T-helper 1 cell treated with Interleukin-12 subunit alpha and Interleukin-12 subunit beta and Interleukin-4 antibody, amounts not matched to agents 30 μg/mL and 1 μg/mL, for 36 hours (primary cell): ENCODE data around the gene B4GALT5.
"Not testable (repeated sequence)": the region's sequence is repeated elsewhere in the genome, so short reads cannot be mapped to it uniquely, and the experiment has no call there.

ENCODE experiments used
- H3K27ac Mint-ChIP-seq: one replicate; pipeline ENCODE4 v1.8.0; 2021; ENCODE audit warnings: mild to moderate bottlenecking, mixed read lengths
- H3K27me3 Mint-ChIP-seq: one replicate; pipeline ENCODE4 v1.8.0; 2021; ENCODE audit warnings: low read depth, mixed read lengths
- H3K36me3 Mint-ChIP-seq: one replicate; pipeline ENCODE4 v1.8.0; 2021; ENCODE audit warnings: low read depth, mixed read lengths
- H3K4me1 Mint-ChIP-seq: one replicate; pipeline ENCODE4 v1.8.0; 2021; ENCODE audit warnings: low read depth, mixed read lengths
- H3K4me3 Mint-ChIP-seq: one replicate; pipeline ENCODE4 v1.8.0; 2021; ENCODE audit warnings: mild to moderate bottlenecking, moderate library complexity, mixed read lengths
- H3K9me3 Mint-ChIP-seq: one replicate; pipeline ENCODE4 v1.8.0; 2021; ENCODE audit warnings: mixed read lengths

The B4GALT5 gene

DNA sequence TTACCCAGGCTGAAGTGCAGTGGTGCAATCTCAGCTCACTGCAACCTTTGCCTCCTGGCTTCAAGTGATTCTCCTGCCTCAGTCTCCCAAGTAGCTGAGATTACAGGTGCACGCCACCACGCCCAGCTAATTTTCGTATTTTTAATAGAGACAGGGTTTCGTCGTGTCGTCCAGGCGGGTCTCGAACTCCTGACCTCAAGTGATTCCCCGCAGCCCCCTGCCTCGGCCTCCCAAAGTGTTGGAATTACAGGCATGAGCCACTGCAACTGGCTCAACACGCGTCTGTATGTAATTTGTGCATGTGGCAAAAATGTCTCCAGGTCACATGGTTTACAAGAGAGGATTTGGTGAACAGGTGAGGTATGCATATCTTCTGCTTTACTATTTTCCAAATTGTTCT is 7.6 kb upstream of the B4GALT5 start:
- H3K36me3 Mint-ChIP-seq, H3K27ac Mint-ChIP-seq, H3K27me3 Mint-ChIP-seq, H3K4me3 Mint-ChIP-seq, H3K9me3 Mint-ChIP-seq: not testable (repeated sequence)
- peaks cover 17% of the 10 kb centered on the region for H3K4me1 Mint-ChIP-seq

DNA sequence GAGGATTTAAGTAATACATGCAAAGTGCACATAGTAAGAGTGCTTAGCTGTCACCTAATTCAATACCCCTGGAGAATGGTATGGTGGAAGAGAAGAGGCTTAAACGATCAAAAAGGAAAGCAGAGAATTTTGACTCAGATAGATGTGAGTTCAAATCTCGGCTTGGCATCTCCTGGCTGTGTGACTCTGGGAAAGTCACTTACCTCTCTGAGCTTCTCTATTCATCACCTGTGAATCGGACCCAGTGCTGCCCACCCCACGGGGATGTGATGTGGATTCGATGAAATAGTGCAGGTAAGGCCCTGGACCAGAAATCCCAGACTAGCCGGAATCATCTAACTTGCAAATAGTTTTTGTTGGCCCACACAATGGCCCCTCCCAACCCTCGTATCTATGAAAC is 1.8 kb upstream of the B4GALT5 start:
- no peaks in the 10 kb centered on the region for H3K27me3 Mint-ChIP-seq
- H3K27ac Mint-ChIP-seq, result no peak overlapping the region
- H3K4me3 Mint-ChIP-seq, result peak overlapping the region; percentile 27
- H3K9me3 Mint-ChIP-seq, result no peaks in the 10 kb centered on the region
- peaks cover 35% of the 10 kb centered on the region for H3K4me1 Mint-ChIP-seq
- peaks cover 8% of the 10 kb centered on the region for H3K36me3 Mint-ChIP-seq

DNA sequence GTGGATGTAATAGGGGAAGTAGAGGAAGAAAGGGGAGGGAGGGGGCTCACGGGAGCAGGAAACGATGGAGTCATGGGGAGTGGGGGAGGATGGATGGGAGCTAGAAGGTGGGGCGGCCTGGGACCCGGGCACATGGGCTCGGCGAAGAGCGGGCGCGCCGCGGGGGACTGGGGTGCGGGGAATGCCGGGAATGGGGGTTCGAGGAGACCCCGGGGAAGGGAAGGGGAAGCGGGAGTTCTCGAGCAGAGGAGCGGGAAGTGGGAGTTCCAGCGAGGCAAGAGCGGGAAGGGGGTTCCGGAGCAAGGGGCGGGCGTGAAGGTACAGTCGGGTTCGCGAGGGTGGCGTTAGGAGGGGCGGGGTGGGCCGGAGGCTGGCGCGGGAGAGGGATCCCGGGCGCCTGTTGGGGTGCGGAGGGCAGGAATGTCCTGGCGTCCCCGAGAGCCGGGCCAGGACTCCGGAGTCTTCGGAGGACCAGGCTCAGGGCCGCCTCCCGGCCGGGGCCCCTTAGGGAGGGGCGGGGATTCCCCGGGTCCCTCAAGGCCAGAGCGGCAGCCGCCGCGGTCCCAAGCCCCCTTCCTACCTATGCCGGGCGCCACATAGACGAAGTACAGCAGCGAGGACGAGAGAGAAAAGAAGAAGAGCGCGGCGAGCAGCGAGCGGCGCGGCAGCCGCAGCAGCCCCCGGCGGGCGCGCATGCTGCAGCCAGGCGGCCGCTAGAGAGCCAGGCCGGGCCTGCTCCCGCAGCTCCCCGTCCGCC is 504 bp downstream of the B4GALT5 start:
- Mint-ChIP-seq H3K36me3 (peaks cover 8% of the 10 kb centered on the region), H3K4me3 (peak overlapping the region; percentile 93), H3K9me3 (no peaks in the 10 kb centered on the region), H3K27ac (peak overlapping the region; percentile 88), H3K27me3 (no peaks in the 10 kb centered on the region), H3K4me1 (peaks cover 45% of the 10 kb centered on the region)

DNA sequence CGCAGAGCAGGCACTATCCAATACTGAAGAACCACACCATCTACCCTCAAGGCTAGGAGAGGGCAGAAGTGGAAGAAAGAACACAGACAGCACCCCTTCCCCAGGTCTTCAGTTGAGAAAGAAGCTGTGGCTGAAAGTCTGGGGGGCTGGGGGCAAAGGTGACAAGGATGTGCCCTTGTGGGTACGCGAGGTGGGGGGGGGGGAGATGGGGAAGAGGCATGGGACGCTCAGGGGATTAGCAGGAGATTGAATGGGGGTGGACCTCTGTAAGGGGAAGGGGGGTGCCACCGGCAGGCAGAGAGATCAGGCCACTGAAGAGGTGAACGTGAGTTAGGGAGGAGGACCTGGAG is 1.1 kb downstream of the B4GALT5 start:
- no peaks in the 10 kb centered on the region for H3K27me3 Mint-ChIP-seq
- H3K9me3 Mint-ChIP-seq, result no peaks in the 10 kb centered on the region
- peaks cover 8% of the 10 kb centered on the region for H3K36me3 Mint-ChIP-seq
- peaks cover 43% of the 10 kb centered on the region for H3K4me1 Mint-ChIP-seq
- peak overlapping the region; percentile 93 for H3K4me3 Mint-ChIP-seq
- peak overlapping the region; percentile 88 for H3K27ac Mint-ChIP-seq

- H3K27me3 Mint-ChIP-seq, result no peaks in the 10 kb centered on the region
- peak overlapping the region; percentile 93 for H3K4me3 Mint-ChIP-seq
- H3K36me3 Mint-ChIP-seq, result peaks cover 8% of the 10 kb centered on the region
- H3K9me3 Mint-ChIP-seq, result no peaks in the 10 kb centered on the region
- no peak overlapping the region for H3K27ac Mint-ChIP-seq
- H3K4me1 Mint-ChIP-seq, result peaks cover 41% of the 10 kb centered on the region
Measured at GRCh38 chr20:49712118-49712517, 1.6 kb downstream of the B4GALT5 start.

GRCh38 chr20:49711667-49711987 is 2.1 kb downstream of the B4GALT5 start:
- no peaks in the 10 kb centered on the region for H3K9me3 Mint-ChIP-seq
- peaks cover 46% of the 10 kb centered on the region for H3K4me1 Mint-ChIP-seq
- no peak overlapping the region for H3K27ac Mint-ChIP-seq
- H3K36me3 Mint-ChIP-seq, result peaks cover 8% of the 10 kb centered on the region
- H3K4me3 Mint-ChIP-seq, result peak overlapping the region; percentile 93
- no peaks in the 10 kb centered on the region for H3K27me3 Mint-ChIP-seq

- Mint-ChIP-seq H3K36me3 (peaks cover 8% of the 10 kb centered on the region), H3K9me3 (no peaks in the 10 kb centered on the region), H3K27ac (no peak overlapping the region), H3K4me1 (peaks cover 51% of the 10 kb centered on the region), H3K27me3 (no peaks in the 10 kb centered on the region), H3K4me3 (peak overlapping the region; percentile 93)
Measured at GRCh38 chr20:49710971-49711666, 2.6 kb downstream of the B4GALT5 start.

DNA sequence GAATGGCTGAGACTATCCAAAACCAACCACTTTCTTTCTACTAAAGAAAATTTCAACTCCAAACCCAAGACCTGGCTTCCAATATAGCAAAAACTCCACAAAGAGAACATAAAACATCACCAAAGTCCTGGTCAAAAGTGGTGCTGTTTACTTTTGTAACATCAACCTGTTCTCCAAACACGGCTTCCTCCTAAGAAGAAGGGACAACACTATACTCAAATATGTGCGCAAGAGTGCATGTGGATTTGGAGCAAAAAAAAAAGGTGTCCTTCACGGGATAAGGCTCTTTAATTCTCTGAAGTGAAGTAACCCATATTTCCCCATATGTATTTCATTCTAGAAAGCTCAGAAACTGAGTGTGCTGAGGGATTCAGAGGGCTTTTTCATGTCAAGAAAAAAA is 6.6 kb downstream of the B4GALT5 start:
- Mint-ChIP-seq H3K27ac (no peak overlapping the region), H3K4me1 (peaks cover 49% of the 10 kb centered on the region), H3K27me3 (no peaks in the 10 kb centered on the region), H3K36me3 (peaks cover 5% of the 10 kb centered on the region), H3K9me3 (no peaks in the 10 kb centered on the region), H3K4me3 (no peak overlapping the region)

GRCh38 chr20:49706630-49707091 is 7.0 kb downstream of the B4GALT5 start:
- Mint-ChIP-seq H3K27ac (no peak overlapping the region), H3K36me3 (peaks cover 3% of the 10 kb centered on the region), H3K27me3 (no peaks in the 10 kb centered on the region), H3K9me3 (no peaks in the 10 kb centered on the region), H3K4me1 (peaks cover 48% of the 10 kb centered on the region), H3K4me3 (no peak overlapping the region)

DNA sequence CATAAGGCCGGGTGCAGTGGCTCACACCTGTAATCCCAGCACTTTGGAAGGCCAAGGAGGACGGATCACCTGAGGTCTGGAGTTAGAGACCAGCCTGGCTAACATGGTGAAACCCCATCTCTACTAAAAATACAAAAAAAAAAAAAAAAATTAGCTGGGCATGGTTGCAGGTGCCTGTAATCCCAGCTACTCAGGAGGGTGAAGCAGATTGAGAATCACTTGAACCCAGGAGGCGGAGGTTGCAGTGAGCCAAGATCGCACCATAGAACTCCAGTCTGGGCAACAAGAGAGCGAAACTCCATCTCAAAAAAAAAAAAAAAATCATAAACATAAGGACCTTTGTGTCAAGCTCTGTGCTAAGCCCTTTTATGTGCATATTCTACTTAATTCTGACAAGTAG is 7.8 kb downstream of the B4GALT5 start:
- peaks cover 48% of the 10 kb centered on the region for H3K4me1 Mint-ChIP-seq
- H3K4me3 Mint-ChIP-seq, H3K36me3 Mint-ChIP-seq, H3K9me3 Mint-ChIP-seq, H3K27me3 Mint-ChIP-seq, H3K27ac Mint-ChIP-seq: not testable (repeated sequence)

DNA sequence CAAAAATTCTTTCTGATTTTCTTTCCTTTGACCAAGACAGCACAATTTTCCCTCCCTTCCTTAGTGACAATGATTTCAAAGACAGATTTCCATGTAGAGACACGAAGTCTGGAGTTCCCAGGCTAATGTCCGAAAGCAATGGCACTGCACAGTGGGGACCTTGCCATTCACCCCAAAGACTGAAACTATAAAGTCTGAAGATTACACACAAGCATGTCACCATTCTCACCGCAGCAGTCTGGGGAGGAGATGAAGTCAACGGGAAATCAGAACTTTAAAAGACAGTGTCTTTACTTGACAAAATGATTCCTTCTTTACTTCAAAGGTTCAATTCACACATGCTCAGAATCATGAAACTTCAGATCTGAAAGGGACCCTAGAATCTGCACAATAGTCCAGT is 8.3 kb downstream of the B4GALT5 start:
- no peaks in the 10 kb centered on the region for H3K9me3 Mint-ChIP-seq

DNA sequence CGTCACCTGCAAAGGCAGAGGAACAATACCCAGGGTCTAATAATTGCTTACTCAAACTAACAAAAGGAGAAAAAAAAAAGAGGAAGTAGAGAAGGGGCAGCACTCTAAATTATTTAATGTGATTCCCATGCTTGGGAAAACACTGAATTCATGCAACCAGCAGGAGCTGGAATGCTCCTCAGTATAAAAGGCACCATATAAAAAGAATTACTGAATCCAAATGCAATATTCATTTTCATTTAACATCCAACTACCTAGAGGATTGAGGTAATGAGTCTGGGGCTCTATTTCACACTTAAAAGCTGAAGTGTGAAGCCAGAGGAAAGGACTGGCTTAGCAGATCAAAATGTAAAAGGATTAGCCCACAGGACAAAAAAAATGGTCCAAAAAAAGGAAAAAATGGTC is 8.7 kb downstream of the B4GALT5 start:
- Mint-ChIP-seq H3K4me1 (peaks cover 43% of the 10 kb centered on the region), H3K9me3 (no peaks in the 10 kb centered on the region), H3K4me3 (no peak overlapping the region), H3K27me3 (no peaks in the 10 kb centered on the region), H3K27ac (no peak overlapping the region), H3K36me3 (no peaks in the 10 kb centered on the region)

More for the DNA sequence above, 8.3 kb downstream of the B4GALT5 start:
- Mint-ChIP-seq H3K27me3 (no peaks in the 10 kb centered on the region), H3K4me3 (no peak overlapping the region), H3K27ac (no peak overlapping the region), H3K36me3 (no peaks in the 10 kb centered on the region), H3K4me1 (peaks cover 45% of the 10 kb centered on the region)

DNA sequence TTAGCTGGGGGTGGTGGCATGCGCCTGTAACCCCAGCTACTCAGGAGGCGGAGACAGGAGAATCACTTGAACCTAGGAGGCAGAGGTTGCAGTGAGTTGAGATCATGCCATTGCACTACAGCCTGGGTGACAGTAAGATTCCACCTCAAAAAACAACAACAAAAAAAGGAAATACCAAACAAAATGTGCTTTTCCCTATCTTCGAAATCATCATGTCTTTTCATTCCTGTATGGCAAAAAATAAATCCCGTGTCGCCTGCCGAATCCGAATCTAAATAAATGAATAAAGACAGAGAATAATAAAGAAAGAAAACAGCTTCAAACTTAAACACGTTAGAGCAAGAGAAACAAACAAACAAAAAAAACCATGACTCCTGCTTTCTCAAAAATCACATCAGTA is 11.8 kb downstream of the B4GALT5 start:
- Mint-ChIP-seq H3K4me1 (peaks cover 49% of the 10 kb centered on the region), H3K27ac (no peak overlapping the region), H3K9me3 (no peaks in the 10 kb centered on the region), H3K4me3 (no peak overlapping the region), H3K27me3 (no peaks in the 10 kb centered on the region), H3K36me3 (peaks cover 2% of the 10 kb centered on the region)

- no peak overlapping the region for H3K4me3 Mint-ChIP-seq
- H3K4me1 Mint-ChIP-seq, result peaks cover 43% of the 10 kb centered on the region
- H3K27ac Mint-ChIP-seq, result no peak overlapping the region
- H3K9me3 Mint-ChIP-seq, result no peaks in the 10 kb centered on the region
- H3K27me3 Mint-ChIP-seq, result no peaks in the 10 kb centered on the region
- peaks cover 2% of the 10 kb centered on the region for H3K36me3 Mint-ChIP-seq
Measured at GRCh38 chr20:49701241-49701790, 12.4 kb downstream of the B4GALT5 start.
